ENCODE results near the gene ZBTB44. TPM values are rescaled to one million over a fixed set of nuclear protein-coding genes. Genes with fewer than 3 reads are reported as not detected.

The ZBTB44 gene
- total RNA-seq, 1 experiment from 2014 or later = 32.5 TPM

DNA sequence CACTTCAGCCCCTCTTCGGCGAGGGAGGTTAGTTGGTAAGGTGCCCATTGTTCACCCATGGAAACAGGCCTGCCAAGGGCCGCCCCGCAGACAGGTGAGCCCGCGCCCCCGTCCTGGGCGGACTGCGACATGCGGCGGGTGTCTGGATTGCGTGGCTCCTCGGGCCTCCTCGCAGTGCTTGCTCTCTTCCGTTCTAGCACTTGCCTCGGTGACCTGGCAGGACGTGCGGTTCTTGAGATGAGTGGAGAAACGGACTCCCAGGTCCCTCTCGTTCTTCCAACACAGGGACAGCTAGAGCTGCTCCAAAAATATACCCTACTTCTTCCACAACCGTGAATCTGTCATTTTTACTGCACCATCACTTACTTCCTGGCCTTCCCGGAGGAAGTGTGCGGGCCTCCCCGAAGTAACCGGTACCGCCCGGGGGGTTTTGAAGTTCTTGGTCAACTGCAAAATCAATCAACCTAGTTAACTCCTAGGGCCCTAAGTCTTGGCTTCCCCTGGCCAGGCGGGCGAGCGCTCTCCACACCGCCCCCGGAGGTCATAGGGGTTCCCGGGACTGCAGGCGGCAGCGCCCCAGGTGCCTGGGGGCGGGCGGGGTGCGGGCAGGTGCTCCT is 745 bp upstream of the ZBTB44 start:
- RAD21 ChIA-PET (ENCODE audit: low non-redundant PET in 1 of 2, low total read pairs in 2 of 2, uncharacterized antibody in 2 of 2, unreplicated experiment in 2 of 2) = no interaction called here
- peak overlapping the region; percentile 81 for H3K4me2 ChIP-seq (ENCODE audit: low read length)
- H3K27ac ChIP-seq (ENCODE audit: low read depth, low read length) = peak overlapping the region; percentile 53
- no peak for TF ChIP-seq EGR1 (IDR thresholded peaks at IDR 0.05; ENCODE audit: low read depth)
- TF ChIP-seq POLR2A (IDR thresholded peaks at IDR 0.05; ENCODE audit: borderline replicate concordance, extremely low read depth, insufficient read depth, insufficient read length) = no peak
- TF ChIP-seq, protein P1, sequence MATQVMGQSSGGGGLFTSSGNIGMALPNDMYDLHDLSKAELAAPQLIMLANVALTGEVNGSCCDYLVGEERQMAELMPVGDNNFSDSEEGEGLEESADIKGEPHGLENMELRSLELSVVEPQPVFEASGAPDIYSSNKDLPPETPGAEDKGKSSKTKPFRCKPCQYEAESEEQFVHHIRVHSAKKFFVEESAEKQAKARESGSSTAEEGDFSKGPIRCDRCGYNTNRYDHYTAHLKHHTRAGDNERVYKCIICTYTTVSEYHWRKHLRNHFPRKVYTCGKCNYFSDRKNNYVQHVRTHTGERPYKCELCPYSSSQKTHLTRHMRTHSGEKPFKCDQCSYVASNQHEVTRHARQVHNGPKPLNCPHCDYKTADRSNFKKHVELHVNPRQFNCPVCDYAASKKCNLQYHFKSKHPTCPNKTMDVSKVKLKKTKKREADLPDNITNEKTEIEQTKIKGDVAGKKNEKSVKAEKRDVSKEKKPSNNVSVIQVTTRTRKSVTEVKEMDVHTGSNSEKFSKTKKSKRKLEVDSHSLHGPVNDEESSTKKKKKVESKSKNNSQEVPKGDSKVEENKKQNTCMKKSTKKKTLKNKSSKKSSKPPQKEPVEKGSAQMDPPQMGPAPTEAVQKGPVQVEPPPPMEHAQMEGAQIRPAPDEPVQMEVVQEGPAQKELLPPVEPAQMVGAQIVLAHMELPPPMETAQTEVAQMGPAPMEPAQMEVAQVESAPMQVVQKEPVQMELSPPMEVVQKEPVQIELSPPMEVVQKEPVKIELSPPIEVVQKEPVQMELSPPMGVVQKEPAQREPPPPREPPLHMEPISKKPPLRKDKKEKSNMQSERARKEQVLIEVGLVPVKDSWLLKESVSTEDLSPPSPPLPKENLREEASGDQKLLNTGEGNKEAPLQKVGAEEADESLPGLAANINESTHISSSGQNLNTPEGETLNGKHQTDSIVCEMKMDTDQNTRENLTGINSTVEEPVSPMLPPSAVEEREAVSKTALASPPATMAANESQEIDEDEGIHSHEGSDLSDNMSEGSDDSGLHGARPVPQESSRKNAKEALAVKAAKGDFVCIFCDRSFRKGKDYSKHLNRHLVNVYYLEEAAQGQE (IDR thresholded peaks at IDR 0.05; ENCODE audit: low read depth) = no peak
- TF ChIP-seq ZFX (IDR thresholded peaks at IDR 0.05) = no peak
- no peak for TF ChIP-seq ELF1 (IDR thresholded peaks at IDR 0.05; ENCODE audit: borderline replicate concordance, low read depth)
- TF ChIP-seq JUND (IDR thresholded peaks at IDR 0.05) = no peak
- TF ChIP-seq, protein P2, sequence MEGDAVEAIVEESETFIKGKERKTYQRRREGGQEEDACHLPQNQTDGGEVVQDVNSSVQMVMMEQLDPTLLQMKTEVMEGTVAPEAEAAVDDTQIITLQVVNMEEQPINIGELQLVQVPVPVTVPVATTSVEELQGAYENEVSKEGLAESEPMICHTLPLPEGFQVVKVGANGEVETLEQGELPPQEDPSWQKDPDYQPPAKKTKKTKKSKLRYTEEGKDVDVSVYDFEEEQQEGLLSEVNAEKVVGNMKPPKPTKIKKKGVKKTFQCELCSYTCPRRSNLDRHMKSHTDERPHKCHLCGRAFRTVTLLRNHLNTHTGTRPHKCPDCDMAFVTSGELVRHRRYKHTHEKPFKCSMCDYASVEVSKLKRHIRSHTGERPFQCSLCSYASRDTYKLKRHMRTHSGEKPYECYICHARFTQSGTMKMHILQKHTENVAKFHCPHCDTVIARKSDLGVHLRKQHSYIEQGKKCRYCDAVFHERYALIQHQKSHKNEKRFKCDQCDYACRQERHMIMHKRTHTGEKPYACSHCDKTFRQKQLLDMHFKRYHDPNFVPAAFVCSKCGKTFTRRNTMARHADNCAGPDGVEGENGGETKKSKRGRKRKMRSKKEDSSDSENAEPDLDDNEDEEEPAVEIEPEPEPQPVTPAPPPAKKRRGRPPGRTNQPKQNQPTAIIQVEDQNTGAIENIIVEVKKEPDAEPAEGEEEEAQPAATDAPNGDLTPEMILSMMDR (IDR thresholded peaks at IDR 0.05 in 2 of 3, conservative IDR thresholded peaks at IDR 0.05 in 1 of 3; ENCODE audit: borderline replicate concordance in 1 of 3, insufficient read depth in 1 of 3, low read depth in 2 of 3, low read length in 2 of 3) = no peak
- no peak for TF ChIP-seq SRF (IDR thresholded peaks at IDR 0.05; ENCODE audit: low read depth)
- peaks cover 36% of the 10 kb centered on the region for H3K79me2 ChIP-seq (ENCODE audit: insufficient read depth, low read length)
- no peaks in the 10 kb centered on the region for H3K36me3 ChIP-seq (ENCODE audit: control insufficient read depth in 1 of 2, insufficient read depth in 2 of 2, low read length in 2 of 2)
- H3K9ac ChIP-seq (ENCODE audit: low read length) = peak overlapping the region; percentile 66
- intact Hi-C loops (cut with micrococcal nuclease) = no loop called here
- H3K9me3 ChIP-seq (ENCODE audit: control insufficient read depth in 1 of 2, insufficient read depth in 1 of 2, low read depth in 1 of 2, low read length in 2 of 2) = no peaks in the 10 kb centered on the region
- H3K27me3 ChIP-seq (ENCODE audit: insufficient read depth, low read length) = no peaks in the 10 kb centered on the region
- CTCF ChIA-PET = no interaction called here
- H3K9me2 ChIP-seq (ENCODE audit: insufficient read depth) = no peaks in the 10 kb centered on the region
- peak overlapping the region; percentile 41 to 62 for H3K4me3 ChIP-seq (replicated peaks in 1 of 2; ENCODE audit: low read depth in 1 of 2, low read length in 2 of 2)
- POLR2A ChIA-PET = no interaction called here
- H3K4me1 ChIP-seq (ENCODE audit: control insufficient read depth in 1 of 2, insufficient read depth in 2 of 2, low read length in 2 of 2) = peaks cover 9 to 27% of the 10 kb centered on the region in 2 experiments; a peak in 3 of 4 replicates
- no peak for DNase-seq (ENCODE audit: low read depth, low spot score)
- no peaks in the 10 kb centered on the region for H4K20me1 ChIP-seq (ENCODE audit: insufficient read depth)
- TSS peak; percentile 78 for BruUV-seq (replicated peaks)
- H2AFZ ChIP-seq (ENCODE audit: low read depth, low read length, poor library complexity, severe bottlenecking) = peak overlapping the region; percentile 19
- no peak for ATAC-seq
